Measurements from ENCODE around the gene PLCH1. TPM values are rescaled to one million over a fixed set of nuclear protein-coding genes. Genes with fewer than 3 reads are reported as not detected.
"Not testable (repeated sequence)": the region's sequence is repeated elsewhere in the genome, so short reads cannot be mapped to it uniquely, and the experiment has no call there.

Gene PLCH1
- total RNA-seq, 1 experiment from 2014 or later, result 0.17 TPM

GRCh38 chr3:155418407-155418806, 326.5 kb downstream of the PLCH1 start:
- DNase-seq (ENCODE audit: low read depth), result no peak

DNA sequence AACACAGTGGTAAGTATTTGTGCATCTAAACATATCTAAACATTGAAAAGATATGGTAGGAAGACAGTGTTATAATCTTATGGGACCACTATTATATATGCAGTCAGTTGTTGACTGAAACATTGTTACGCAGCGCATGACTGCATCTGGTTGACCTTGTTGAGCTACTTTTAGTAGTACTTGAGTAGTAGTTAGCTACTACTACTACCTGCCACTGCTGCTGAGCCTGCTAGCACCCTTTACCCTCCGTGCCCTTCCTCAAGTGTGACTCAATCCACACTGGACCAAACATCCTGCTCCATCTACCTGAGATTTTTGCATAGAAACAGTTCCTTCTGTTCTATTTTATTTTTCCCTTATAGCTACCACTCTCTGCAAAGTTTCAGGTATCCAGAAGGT, 327.8 kb downstream of the PLCH1 start:
- DNase-seq (ENCODE audit: low read depth), result no peak

DNA sequence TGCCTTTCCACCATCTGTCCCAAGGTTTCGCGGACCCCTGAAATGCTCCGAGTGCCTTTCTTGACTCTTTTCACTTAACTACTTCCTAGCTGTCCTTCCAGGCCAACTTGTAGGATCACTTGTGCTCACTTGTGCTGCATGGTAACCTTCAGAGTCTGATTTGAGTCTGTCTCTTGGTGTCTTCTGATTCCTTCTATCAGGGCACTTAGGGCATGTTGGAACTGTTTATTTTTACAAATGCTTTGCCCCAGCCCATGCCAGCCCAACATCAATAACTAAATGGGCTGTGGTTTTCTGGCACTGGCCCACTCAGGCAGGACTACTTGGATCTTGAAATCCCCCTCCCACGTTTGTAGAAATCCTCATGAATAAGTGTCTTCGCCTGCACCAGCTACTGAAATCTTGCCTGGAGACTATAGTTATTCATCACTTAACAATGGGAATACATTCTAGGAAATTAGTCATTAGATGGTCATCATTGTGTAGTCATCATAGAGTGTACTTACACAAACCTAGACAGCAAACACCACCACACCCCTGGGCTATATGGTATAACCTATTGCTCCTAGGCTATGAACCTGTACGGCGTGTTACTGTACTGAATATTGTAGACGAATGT, 328.3 kb downstream of the PLCH1 start:
- peak; percentile 56 for DNase-seq (ENCODE audit: low read depth)

- DNase-seq (ENCODE audit: low read depth), result no peak
Measured at GRCh38 chr3:155412904-155413303, 332.0 kb downstream of the PLCH1 start.

- no peak for DNase-seq (ENCODE audit: low read depth)
Measured at GRCh38 chr3:155411500-155412223, 333.2 kb downstream of the PLCH1 start.

GRCh38 chr3:155409336-155409735, 335.5 kb downstream of the PLCH1 start:
- DNase-seq (ENCODE audit: low read depth), result no peak

DNA sequence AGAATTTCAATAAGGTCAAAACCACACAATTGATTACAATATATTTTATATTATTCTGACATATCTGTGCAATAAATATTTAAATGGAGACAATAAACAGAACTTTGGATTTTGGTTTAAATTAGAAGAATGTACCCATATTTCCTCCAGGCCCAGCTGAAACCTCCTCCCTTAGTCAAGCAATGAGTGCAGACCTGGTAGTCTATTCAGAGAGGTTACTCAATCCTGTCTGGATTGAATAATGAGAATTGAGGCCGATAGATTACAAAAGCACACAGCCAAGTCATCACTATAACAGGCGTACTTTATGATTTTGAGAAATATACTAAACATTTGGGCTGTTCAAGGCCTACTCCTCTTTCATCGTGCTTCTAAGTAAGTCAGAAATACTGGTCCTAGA, 336.9 kb downstream of the PLCH1 start:
- DNase-seq (ENCODE audit: low read depth), result no peak

GRCh38 chr3:155407331-155407730, 337.5 kb downstream of the PLCH1 start:
- DNase-seq (ENCODE audit: low read depth), result no peak

DNA sequence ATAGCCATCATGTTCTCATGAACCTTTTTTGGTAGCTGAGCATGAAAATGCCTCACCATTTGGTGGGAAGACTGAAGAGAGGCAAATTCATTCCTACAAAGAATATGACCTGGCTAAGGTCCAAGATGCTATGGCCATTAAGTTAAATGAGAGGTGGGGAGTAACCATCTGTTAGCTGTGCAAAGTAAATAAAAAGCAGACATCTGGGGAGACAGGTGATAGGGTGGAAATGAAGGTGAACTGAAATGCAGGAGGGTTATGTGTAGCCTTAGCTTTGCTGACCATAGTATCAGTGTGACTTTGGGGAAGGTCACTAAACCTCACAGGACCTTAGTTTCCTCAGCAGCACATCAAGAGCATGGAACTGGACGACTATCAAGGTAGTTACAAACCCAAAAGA, 340.4 kb downstream of the PLCH1 start:
- no peak for DNase-seq (ENCODE audit: low read depth)

DNA sequence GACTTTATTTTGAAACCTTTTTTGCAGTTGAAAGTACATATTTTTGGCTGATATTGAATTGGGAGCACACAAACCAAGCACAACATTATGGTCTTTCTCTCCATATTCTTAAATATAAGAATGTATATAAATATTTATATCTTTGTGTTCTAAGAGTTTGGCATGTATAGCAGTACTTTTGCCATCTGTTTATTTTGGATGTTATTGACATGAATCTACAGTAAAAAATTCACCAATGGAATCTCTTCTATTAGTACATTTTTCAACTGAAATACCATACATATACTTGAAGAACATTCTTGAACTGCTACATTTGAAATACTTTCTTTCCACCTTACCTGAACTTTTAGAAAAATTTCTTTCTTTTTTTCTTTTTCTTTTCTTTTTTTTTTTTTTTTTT, 342.2 kb downstream of the PLCH1 start:
- DNase-seq (ENCODE audit: low read depth), result no peak

- DNase-seq (ENCODE audit: low read depth), result no peak
Measured at GRCh38 chr3:155398046-155398445, 346.8 kb downstream of the PLCH1 start.

DNA sequence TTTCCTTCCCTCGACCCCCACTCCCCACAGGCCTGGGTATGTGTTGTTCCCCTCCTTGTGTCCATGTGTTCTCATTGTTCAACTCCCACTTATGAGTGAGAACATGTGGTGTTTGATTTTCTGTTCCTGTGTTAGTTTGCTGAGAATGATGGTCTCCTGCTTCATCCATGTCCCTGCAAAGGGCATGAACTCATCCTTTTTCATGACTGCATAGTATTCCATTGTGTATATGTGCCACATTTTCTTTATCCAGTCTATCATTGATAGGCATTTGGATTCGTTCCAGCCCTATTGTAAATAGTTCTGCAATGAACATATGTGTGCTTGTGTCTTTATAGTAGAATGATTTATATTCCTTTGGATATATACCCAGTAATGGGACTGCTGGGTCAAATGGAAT, 350.0 kb downstream of the PLCH1 start:
- DNase-seq (ENCODE audit: low read depth), result not testable (repeated sequence)

DNA sequence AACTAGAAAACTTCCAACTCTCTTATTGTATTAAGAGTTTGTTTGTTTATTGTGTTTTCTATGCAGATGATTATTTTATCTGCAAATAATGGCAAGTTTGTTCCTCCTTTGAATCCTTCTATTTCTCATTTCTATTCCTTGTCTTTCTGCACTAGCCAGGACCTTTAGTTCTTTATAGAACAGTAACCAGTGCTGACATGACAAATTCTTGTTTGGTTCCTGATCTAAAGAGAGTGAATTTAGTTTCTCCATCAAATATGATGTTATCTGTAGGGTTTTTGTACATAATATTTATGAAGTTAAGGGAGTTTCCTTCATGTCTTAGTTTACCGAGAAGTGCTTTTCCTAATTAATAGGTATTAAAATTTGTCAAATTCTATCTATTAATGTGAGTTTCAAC, 350.6 kb downstream of the PLCH1 start:
- no peak for DNase-seq (ENCODE audit: low read depth)

- DNase-seq (ENCODE audit: low read depth), result no peak
Measured at GRCh38 chr3:155393316-155393715, 351.6 kb downstream of the PLCH1 start.

DNA sequence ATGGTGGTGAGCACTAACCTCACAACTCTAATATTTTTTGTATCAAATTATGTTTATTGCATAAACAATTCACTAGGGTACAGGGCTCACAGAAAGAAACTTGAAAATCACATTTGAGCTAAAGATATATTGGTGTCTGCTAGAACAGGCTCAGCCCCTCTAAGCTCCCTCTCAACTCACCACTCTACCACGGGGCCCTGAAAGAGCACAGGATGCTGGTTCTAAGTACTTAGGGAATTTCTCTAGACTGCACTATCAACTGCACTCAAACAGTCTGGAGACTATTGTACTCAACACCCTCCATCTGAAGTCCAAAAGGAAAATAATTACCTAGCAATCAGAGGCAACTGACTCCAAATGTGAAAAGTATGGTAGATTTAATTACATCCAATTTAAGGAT, 352.7 kb downstream of the PLCH1 start:
- DNase-seq (ENCODE audit: low read depth), result no peak

GRCh38 chr3:155391551-155391958, 353.3 kb downstream of the PLCH1 start:
- DNase-seq (ENCODE audit: low read depth), result peak; percentile 71

DNA sequence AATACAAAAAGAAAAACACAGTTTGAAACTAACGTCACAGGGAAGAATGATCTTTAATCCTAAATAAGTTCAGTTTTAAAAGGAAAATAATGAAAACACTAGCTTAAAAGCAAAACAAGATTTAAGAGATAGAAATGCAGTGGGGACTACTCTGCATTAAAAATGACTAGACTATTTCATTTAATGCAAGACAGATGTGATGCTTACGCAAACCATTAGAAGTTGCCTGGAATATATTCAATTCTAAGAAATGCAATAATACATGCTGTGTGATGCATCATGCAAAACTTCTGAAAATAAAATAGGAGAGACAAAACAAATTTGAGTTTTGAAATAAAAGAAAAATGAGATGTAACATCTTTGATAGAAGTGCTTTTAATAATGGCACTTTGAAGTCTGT, 353.8 kb downstream of the PLCH1 start:
- DNase-seq (ENCODE audit: low read depth), result no peak

DNA sequence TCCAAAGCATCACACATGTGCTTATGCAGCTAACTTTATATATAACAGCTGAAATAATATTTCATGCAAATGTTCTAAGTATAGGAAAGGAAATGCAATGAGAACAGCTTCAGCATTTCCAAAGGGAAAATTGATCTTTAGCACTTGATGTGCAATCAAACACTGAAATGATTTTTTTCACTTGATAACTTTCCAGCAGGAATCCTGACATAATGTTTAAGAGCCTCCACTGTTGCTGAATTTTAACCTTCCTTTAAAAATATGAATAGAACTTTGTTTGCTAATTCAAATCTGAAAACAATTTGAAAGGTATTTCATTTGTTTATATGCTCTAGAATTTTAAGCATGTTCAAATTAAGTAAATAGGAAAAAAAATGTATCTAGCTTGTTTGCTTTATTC, 354.5 kb downstream of the PLCH1 start:
- no peak for DNase-seq (ENCODE audit: low read depth)

GRCh38 chr3:155388417-155388816, 356.5 kb downstream of the PLCH1 start:
- DNase-seq (ENCODE audit: low read depth), result no peak

GRCh38 chr3:155387571-155387970, 357.3 kb downstream of the PLCH1 start:
- peak; percentile 8 for DNase-seq (ENCODE audit: low read depth)

GRCh38 chr3:155386919-155387318, 358.0 kb downstream of the PLCH1 start:
- no peak for DNase-seq (ENCODE audit: low read depth)

- no peak for DNase-seq (ENCODE audit: low read depth)
Measured at GRCh38 chr3:155385896-155386625, 358.8 kb downstream of the PLCH1 start.

All from M059J (cell line).